Sigmoid colon (tissue), 7 donors: ENCODE data around the gene HOXC9. TPM values are rescaled to one million over a fixed set of nuclear protein-coding genes. Genes with fewer than 3 reads are reported as not detected.

Experiments
- DNase-seq: peaks from one replicate; pipeline ENCODE4 v3.0.0-alpha.2; 2019
- H3K27ac ChIP-seq, 4 donors: fragments of 200-600 bp; sonication (generic); one replicate each; pipeline ENCODE4 v1.5.1; 2016 to 2019; ENCODE audit warnings: mild to moderate bottlenecking in 1 of 4
- H3K27me3 ChIP-seq, 3 donors: fragments of 200-600 bp; sonication (generic); one replicate each; pipeline ENCODE4 v1.5.1; 2019; ENCODE audit warnings: mild to moderate bottlenecking in 1 of 3
- H3K36me3 ChIP-seq, 4 donors: fragments of 200-600 bp; sonication (generic); one replicate each; pipeline ENCODE4 v1.5.1; 2016 to 2019
- H3K4me1 ChIP-seq, 4 donors: fragments of 200-600 bp; sonication (generic); one replicate each; pipeline ENCODE4 v1.5.1; 2017 to 2019
- H3K4me3 ChIP-seq, 4 donors: fragments of 200-600 bp; sonication (generic); one replicate each; pipeline ENCODE4 v1.5.1; 2017 to 2019; ENCODE audit warnings: mild to moderate bottlenecking in 2 of 4, moderate library complexity in 1 of 4
- H3K9me3 ChIP-seq, 4 donors: fragments of 200-600 bp in 3 of 4; sonication (generic) in 3 of 4; one replicate each; pipeline versions ENCODE4 v1.5.1 to v1.6.1; 2013 to 2019
- EP300 ChIP-seq, 4 donors: sonication (generic); formaldehyde crosslinking; IDR thresholded peaks; one replicate each; pipeline ENCODE4 v1.6.1; 2017; ENCODE audit warnings: antibody characterized with exemption in 4 of 4
- POLR2A ChIP-seq, 2 donors: fragments of 450-650 bp; IDR thresholded peaks; one replicate each; pipeline ENCODE4 v1.6.1; 2016; ENCODE audit warnings: antibody characterized with exemption in 2 of 2, mild to moderate bottlenecking in 2 of 2, moderate library complexity in 2 of 2
- POLR2AphosphoS5 ChIP-seq, 4 donors: sonication (generic); formaldehyde crosslinking; IDR thresholded peaks; one replicate each; pipeline ENCODE4 v1.6.1; 2017; ENCODE audit warnings: antibody characterized with exemption in 4 of 4
- WGBS, 2 donors: extraction: QIAGEN DNeasy Blood & Tissue Kit; methylation state at CpG; one replicate each; pipeline ENCODE4 v1.1.7; 2013; 5-methylcytosine and 5-hydroxymethylcytosine counted together
- intact Hi-C: fragments of 100-400 bp; cut with DNase I; formaldehyde crosslinking; loops from one replicate; pipeline ENCODE4 v1.15.1; 2023
- polyA plus RNA-seq, 3 donors: library from polyadenylated mRNA; stranded (reverse); fragments of 200-250 nt; gene quantifications; one replicate each; pipeline ENCODE4 v1.2.3, GENCODE V29; 2013
- total RNA-seq, 4 donors: library from RNA; depleted of rRNA; stranded (reverse); fragments of >200 nt; gene quantifications; one replicate each; pipeline ENCODE4 v1.1.0, GENCODE V29; 2016
- TF ChIP-seq, protein P1 (sequence below), 4 experiments: fragments of 450-650 bp in 3 of 4; fragments of 200-600 bp in 1 of 4; IDR thresholded peaks; one replicate each; pipeline ENCODE4 v1.5.1; 2016 to 2019; ENCODE audit warnings: antibody characterized with exemption in 4 of 4, mild to moderate bottlenecking in 3 of 4, moderate library complexity in 2 of 4
- donor health status: healthy with polysubstance abuse.
- donor health status: Bipolar disorder and iron deficiency.
- donor health status: healthy.

HOXC9 gene
- total and polyA plus RNA-seq, 7 donors: 0.04 TPM; not detected in 6

DNA sequence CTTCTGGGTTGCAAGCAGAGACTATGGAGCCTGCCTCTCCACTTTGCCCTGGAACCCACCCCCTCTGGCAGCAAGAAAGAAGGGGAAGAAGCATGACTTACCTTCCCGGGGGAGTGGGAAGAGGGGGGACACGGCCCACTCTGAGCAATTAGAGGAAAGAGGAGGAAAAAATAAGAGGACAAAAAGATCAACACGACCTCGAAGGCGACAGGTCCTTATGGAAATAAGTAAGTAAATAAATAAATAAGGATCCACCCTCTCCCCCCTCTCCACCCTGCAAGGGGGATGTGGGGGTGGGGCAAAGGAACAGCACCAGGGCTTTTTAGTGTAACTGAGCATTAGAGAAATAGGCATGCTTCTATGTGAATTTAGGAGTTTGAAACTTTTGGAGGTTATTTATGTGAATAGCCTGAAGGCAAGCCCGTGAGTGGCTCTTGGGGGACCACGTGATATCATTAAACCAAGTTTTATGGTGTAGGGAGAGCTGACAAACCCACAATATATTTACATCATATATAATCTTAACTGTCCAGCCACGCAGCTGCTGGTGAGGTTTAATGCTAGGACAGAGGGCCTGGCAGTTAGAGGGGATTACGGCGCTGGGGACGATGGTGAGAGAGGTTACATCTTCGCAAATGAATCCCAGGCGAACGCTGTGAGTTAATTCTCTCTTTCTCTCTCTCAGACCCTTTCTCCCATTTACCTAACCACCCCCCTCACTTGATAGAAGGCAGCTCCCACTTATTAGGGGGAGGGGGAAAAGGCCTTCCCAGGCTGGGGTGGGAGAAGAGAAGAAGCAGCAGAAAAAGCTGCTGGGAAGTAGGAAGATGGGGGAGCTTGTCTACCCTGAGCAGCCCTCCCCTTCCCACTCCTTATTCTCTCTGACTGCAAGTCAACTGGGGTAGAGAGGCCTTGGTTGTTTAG lies 37.7 kb downstream of the HOXC9 start:
- no peak for DNase-seq
- no peaks in the 10 kb centered on the region for H3K9me3 ChIP-seq
- peaks cover 0 to 21% (median 17%) of the 10 kb centered on the region in 4 donors for H3K4me1 ChIP-seq
- intact Hi-C loops: no loop called here
- WGBS, 2 donors: 22 to 34% methylated on average over 14 of the region's 14 CpGs
- H3K36me3 ChIP-seq: no peaks in the 10 kb centered on the region
- no peak for TF ChIP-seq POLR2AphosphoS5 (IDR thresholded peaks at IDR 0.05)
- no peak for TF ChIP-seq EP300 (IDR thresholded peaks at IDR 0.05)
- no peak for TF ChIP-seq POLR2A (IDR thresholded peaks at IDR 0.05)
- peaks cover 29 to 99% (median 95%) of the 10 kb centered on the region in 3 donors for H3K27me3 ChIP-seq
- no peak overlapping the region for H3K27ac ChIP-seq
- H3K4me3 ChIP-seq: no peak overlapping the region

- H3K9me3 ChIP-seq: no peaks in the 10 kb centered on the region
- H3K36me3 ChIP-seq: no peaks in the 10 kb centered on the region
- intact Hi-C loops: no loop called here
- no peak overlapping the region for H3K4me3 ChIP-seq
- H3K4me1 ChIP-seq: peaks cover 0 to 14% (median 11%) of the 10 kb centered on the region in 4 donors
- no peak for DNase-seq
- H3K27me3 ChIP-seq: peaks cover 23 to 99% (median 95%) of the 10 kb centered on the region in 3 donors
- 49 to 55% methylated on average over 5 of the region's 5 CpGs for WGBS, 2 donors
- H3K27ac ChIP-seq: peak overlapping the region in 1 of 4 donors; percentile 34
- TF ChIP-seq POLR2AphosphoS5 (IDR thresholded peaks at IDR 0.05): no peak
- TF ChIP-seq POLR2A (IDR thresholded peaks at IDR 0.05): no peak
- TF ChIP-seq, protein P1, sequence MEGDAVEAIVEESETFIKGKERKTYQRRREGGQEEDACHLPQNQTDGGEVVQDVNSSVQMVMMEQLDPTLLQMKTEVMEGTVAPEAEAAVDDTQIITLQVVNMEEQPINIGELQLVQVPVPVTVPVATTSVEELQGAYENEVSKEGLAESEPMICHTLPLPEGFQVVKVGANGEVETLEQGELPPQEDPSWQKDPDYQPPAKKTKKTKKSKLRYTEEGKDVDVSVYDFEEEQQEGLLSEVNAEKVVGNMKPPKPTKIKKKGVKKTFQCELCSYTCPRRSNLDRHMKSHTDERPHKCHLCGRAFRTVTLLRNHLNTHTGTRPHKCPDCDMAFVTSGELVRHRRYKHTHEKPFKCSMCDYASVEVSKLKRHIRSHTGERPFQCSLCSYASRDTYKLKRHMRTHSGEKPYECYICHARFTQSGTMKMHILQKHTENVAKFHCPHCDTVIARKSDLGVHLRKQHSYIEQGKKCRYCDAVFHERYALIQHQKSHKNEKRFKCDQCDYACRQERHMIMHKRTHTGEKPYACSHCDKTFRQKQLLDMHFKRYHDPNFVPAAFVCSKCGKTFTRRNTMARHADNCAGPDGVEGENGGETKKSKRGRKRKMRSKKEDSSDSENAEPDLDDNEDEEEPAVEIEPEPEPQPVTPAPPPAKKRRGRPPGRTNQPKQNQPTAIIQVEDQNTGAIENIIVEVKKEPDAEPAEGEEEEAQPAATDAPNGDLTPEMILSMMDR (IDR thresholded peaks at IDR 0.05): no peak
- no peak for TF ChIP-seq EP300 (IDR thresholded peaks at IDR 0.05)
Observed at GRCh38 chr12:54038284-54038870, 38.4 kb downstream of the HOXC9 start.

GRCh38 chr12:54038871-54039414 lies 39.0 kb downstream of the HOXC9 start:
- intact Hi-C loops: no loop called here
- Histone ChIP-seq H3K4me3 (no peak overlapping the region), H3K4me1 (peaks cover 0 to 8% (median 5%) of the 10 kb centered on the region in 4 donors), H3K27ac (peak overlapping the region in 1 of 4 donors; percentile 34), H3K36me3 (no peaks in the 10 kb centered on the region), H3K27me3 (peaks cover 19 to 99% (median 95%) of the 10 kb centered on the region in 3 donors), H3K9me3 (no peaks in the 10 kb centered on the region)
- WGBS, 2 donors: 36 to 45% methylated on average over 9 of the region's 9 CpGs
- TF ChIP-seq EP300 (IDR thresholded peaks at IDR 0.05) (no peak), POLR2AphosphoS5 (IDR thresholded peaks at IDR 0.05) (no peak), POLR2A (IDR thresholded peaks at IDR 0.05) (no peak)
- TF ChIP-seq, protein P1 (IDR thresholded peaks at IDR 0.05): no peak
- DNase-seq: no peak

DNA sequence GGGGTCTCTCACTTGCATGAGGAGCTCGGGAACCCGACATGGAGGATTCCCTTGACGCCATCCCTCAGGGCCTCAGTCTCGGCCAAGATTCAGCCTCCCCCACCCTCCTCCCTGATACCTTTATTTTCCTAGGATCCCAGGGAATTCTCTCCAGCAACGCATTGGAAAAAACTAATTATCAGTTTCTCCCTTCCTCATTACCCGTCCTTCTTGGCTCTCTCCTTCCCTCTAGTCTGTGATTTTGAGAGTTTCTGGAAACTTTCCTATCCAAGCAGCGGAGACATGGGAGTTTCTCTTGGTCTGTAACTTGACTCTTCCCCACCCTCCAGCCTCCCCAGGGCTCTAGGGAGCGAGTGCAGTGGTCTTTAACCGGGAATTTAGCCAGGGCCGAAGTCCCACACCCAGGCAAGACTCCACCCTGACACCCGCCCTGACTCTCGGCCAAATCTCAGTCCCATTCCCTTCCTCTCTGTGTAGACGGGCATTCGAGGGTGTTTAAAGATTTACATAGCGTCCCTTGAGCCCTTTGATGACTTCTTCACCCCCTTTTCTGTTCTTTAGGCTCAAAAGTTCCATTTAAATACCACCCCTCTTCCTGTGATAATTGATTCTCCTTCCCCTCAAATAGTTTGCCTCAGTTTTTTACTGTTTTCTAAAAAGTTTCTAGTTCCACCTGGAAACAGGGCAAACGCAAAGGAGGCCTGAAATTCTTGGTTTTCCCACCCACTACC lies 39.6 kb downstream of the HOXC9 start:
- WGBS, 2 donors: 14 to 21% methylated on average over 16 of the region's 16 CpGs
- Histone ChIP-seq H3K4me3 (no peak overlapping the region), H3K9me3 (no peaks in the 10 kb centered on the region), H3K27me3 (peaks cover 18 to 99% (median 95%) of the 10 kb centered on the region in 3 donors), H3K4me1 (peaks cover 0 to 2% (median 0%) of the 10 kb centered on the region in 4 donors), H3K27ac (peak overlapping the region in 1 of 4 donors; percentile 17), H3K36me3 (no peaks in the 10 kb centered on the region)
- no peak for DNase-seq
- intact Hi-C loops: no loop called here
- TF ChIP-seq, protein P1 (IDR thresholded peaks at IDR 0.05): no peak
- TF ChIP-seq POLR2AphosphoS5 (IDR thresholded peaks at IDR 0.05) (no peak), POLR2A (IDR thresholded peaks at IDR 0.05) (no peak), EP300 (IDR thresholded peaks at IDR 0.05) (no peak)
